ENCODE data around the gene USP11.

- TF ChIP-seq ZNF777 (tag by site-specific recombination; IDR thresholded peaks at IDR 0.05; ENCODE audit: borderline replicate concordance) (no peak), CTCF (tag by site-specific recombination; IDR thresholded peaks at IDR 0.05) (no peak), ZNF707 (tag by site-specific recombination; IDR thresholded peaks at IDR 0.05) (no peak), ZNF558 (tag by site-specific recombination; IDR thresholded peaks at IDR 0.05) (no peak), ZNF202 (tag by site-specific recombination; IDR thresholded peaks at IDR 0.05; ENCODE audit: borderline replicate concordance) (no peak), ZNF416 (tag by site-specific recombination; IDR thresholded peaks at IDR 0.05) (no peak), ZNF350 (tag by site-specific recombination; IDR thresholded peaks at IDR 0.05) (no peak), ZNF518A (tag by site-specific recombination; conservative IDR thresholded peaks at IDR 0.05; ENCODE audit: low read depth) (no peak), ZNF324 (tag by site-specific recombination; IDR thresholded peaks at IDR 0.05) (no peak)
Observed at GRCh38 chrX:47212381-47213293, 20.2 kb upstream of the USP11 start.
